Gastroesophageal sphincter (tissue), 4 donors: ENCODE data around the gene AGO3. TPM values are rescaled to one million over a fixed set of nuclear protein-coding genes. Genes with fewer than 3 reads are reported as not detected.
"Not testable (repeated sequence)": the region's sequence is repeated elsewhere in the genome, so short reads cannot be mapped to it uniquely, and the experiment has no call there.

Experiments used
- ATAC-seq: fragments of 150-250 bp; one replicate; pipeline ENCODE4 v1.9.1; 2016; ENCODE audit warnings: mild to moderate bottlenecking, moderate library complexity
- H3K27ac ChIP-seq, 4 donors: fragments of 200-600 bp; sonication (generic) in 3 of 4; 1 replicate in 3 of 4; 2 replicates in 1 of 4; pipeline ENCODE4 v1.5.1; 2016 to 2019
- H3K27me3 ChIP-seq: fragments of 200-600 bp; sonication (generic); one replicate; pipeline ENCODE4 v1.5.1; 2019
- H3K36me3 ChIP-seq, 2 donors: fragments of 200-600 bp; sonication (generic); one replicate each; pipeline ENCODE4 v1.5.1; 2019; ENCODE audit warnings: control low read depth in 1 of 2
- H3K4me1 ChIP-seq, 3 donors: fragments of 200-600 bp; sonication (generic); 1 replicate in 2 of 3; 2 replicates in 1 of 3; pipeline ENCODE4 v1.5.1; 2016 to 2019; ENCODE audit warnings: control low read depth in 2 of 3
- H3K4me3 ChIP-seq, 2 donors: fragments of 200-600 bp; sonication (generic); one replicate each; pipeline ENCODE4 v1.5.1; 2019; ENCODE audit warnings: mild to moderate bottlenecking in 1 of 2, moderate library complexity in 1 of 2
- H3K9me3 ChIP-seq, 3 donors: fragments of 200-600 bp; sonication (generic); one replicate each; pipeline ENCODE4 v1.5.1; 2017 to 2019; ENCODE audit warnings: control low read depth in 2 of 3
- EP300 ChIP-seq: sonication (generic); formaldehyde crosslinking; IDR thresholded peaks from one replicate; pipeline ENCODE4 v1.6.1; 2017; ENCODE audit warnings: antibody characterized with exemption, mild to moderate bottlenecking
- POLR2A ChIP-seq, 2 donors: fragments of 450-650 bp; IDR thresholded peaks; one replicate each; pipeline ENCODE4 v1.6.1; 2017; ENCODE audit warnings: antibody characterized with exemption in 2 of 2, mild to moderate bottlenecking in 2 of 2, moderate library complexity in 1 of 2
- POLR2AphosphoS5 ChIP-seq: sonication (generic); formaldehyde crosslinking; IDR thresholded peaks from one replicate; pipeline ENCODE4 v1.6.1; 2017; ENCODE audit warnings: antibody characterized with exemption
- WGBS, 2 donors: methylation state at CpG; one replicate each; pipeline ENCODE4 v1.1.5; 2018; ENCODE audit warnings: low coverage in 1 of 2; 5-methylcytosine and 5-hydroxymethylcytosine counted together
- total RNA-seq, 4 donors: library from RNA; depleted of rRNA; stranded (reverse); fragments of >200 nt; gene quantifications; one replicate each; pipeline ENCODE4 v1.1.0, GENCODE V29; 2016
- TF ChIP-seq, protein P1 (sequence below), 4 experiments: fragments of 200-600 bp in 2 of 4; fragments of 450-650 bp in 2 of 4; sonication (generic) in 1 of 4; IDR thresholded peaks; one replicate each; pipeline ENCODE4 v1.5.1; 2017 to 2019; ENCODE audit warnings: antibody characterized with exemption in 4 of 4, mild to moderate bottlenecking in 2 of 4, moderate library complexity in 2 of 4

Gene AGO3
- total RNA-seq, 4 donors from 2014 or later = 33.9 to 36.9 (median 34.2) TPM

DNA sequence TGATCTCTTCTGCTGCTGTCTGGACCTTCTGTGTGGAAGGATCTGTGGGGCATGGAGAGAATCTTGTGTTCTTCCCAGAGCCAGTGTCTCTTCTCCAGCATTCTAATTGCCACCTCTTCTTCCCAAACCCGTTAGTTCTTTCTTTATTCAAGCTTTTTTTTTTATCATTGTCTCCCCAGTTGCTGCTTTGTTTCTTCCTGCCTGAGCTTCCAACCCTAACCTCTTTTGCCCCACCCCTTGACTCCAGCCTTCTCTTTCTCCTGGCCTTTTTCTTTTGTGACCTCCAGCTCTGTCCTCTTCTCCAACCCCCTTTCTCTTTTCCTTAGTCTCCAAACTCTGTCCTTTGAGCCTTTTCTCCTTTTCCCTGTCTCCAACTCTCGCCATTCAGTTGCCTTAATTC, 43.4 kb upstream of the AGO3 start:
- 84% methylated on average over 2 of the region's 2 CpGs for WGBS, 2 donors
- no peak overlapping the region for H3K27ac ChIP-seq
- no peaks in the 10 kb centered on the region for H3K9me3 ChIP-seq

DNA sequence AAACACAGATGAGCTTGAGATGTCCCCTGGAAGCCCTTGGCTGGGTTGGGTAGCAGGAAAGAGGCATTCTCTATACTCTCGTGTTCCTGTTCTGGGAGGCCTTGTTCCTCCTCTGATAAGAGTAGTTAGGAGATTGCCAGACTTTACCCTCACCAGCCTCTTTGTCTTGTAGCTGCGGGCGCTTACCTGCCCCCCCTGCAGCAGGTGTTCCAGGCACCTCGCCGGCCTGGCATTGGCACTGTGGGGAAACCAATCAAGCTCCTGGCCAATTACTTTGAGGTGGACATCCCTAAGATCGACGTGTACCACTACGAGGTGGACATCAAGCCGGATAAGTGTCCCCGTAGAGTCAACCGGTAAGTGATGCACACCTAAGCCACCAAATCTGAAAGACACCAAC, 42.6 kb upstream of the AGO3 start:
- WGBS, 2 donors = 91 to 92% methylated on average over 4 to 7 of the region's 11 CpGs
- Histone ChIP-seq H3K36me3 (peaks cover 0 to 57% of the 10 kb centered on the region in 2 donors), H3K27ac (no peak overlapping the region), H3K4me3 (no peak overlapping the region), H3K4me1 (peaks cover 0 to 41% (median 9%) of the 10 kb centered on the region in 3 donors), H3K27me3 (no peaks in the 10 kb centered on the region), H3K9me3 (no peaks in the 10 kb centered on the region)
- TF ChIP-seq POLR2A (IDR thresholded peaks at IDR 0.05) = no peak
- TF ChIP-seq POLR2AphosphoS5 = no peak
- TF ChIP-seq, protein P1, sequence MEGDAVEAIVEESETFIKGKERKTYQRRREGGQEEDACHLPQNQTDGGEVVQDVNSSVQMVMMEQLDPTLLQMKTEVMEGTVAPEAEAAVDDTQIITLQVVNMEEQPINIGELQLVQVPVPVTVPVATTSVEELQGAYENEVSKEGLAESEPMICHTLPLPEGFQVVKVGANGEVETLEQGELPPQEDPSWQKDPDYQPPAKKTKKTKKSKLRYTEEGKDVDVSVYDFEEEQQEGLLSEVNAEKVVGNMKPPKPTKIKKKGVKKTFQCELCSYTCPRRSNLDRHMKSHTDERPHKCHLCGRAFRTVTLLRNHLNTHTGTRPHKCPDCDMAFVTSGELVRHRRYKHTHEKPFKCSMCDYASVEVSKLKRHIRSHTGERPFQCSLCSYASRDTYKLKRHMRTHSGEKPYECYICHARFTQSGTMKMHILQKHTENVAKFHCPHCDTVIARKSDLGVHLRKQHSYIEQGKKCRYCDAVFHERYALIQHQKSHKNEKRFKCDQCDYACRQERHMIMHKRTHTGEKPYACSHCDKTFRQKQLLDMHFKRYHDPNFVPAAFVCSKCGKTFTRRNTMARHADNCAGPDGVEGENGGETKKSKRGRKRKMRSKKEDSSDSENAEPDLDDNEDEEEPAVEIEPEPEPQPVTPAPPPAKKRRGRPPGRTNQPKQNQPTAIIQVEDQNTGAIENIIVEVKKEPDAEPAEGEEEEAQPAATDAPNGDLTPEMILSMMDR (IDR thresholded peaks at IDR 0.05) = no peak
- no peak for TF ChIP-seq EP300
- no peak for ATAC-seq

More for the DNA sequence above, 43.4 kb upstream of the AGO3 start:
- Histone ChIP-seq H3K27me3 (no peaks in the 10 kb centered on the region), H3K4me3 (no peak overlapping the region), H3K4me1 (peaks cover 0 to 45% (median 9%) of the 10 kb centered on the region in 3 donors), H3K36me3 (peaks cover 0 to 49% of the 10 kb centered on the region in 2 donors)
- no peak for ATAC-seq
- TF ChIP-seq POLR2A (IDR thresholded peaks at IDR 0.05) (no peak), EP300 (no peak), POLR2AphosphoS5 (no peak)
- TF ChIP-seq, protein P1 (IDR thresholded peaks at IDR 0.05) = no peak

DNA sequence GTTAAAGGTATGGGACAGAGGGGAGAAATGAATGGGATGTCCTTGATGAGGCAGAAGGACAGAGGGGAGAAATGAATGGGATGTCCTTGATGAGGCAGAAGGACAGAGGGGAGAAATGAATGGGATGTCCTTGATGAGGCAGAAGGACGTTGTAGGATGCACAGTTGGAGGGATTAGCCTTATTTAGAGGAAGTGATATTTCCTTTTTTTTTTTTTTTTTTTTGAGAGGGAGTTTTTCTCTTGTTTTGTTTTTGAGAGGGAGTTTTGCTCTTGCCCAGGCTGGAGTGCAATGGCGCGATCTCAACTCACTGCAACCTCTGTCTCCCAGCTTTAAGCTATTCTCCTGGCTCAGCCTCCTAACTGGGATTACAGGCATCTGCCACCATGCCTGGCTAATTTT, 41.9 kb upstream of the AGO3 start:
- Histone ChIP-seq H3K4me1 (peaks cover 0 to 36% (median 9%) of the 10 kb centered on the region in 3 donors), H3K36me3 (peaks cover 0 to 64% of the 10 kb centered on the region in 2 donors)
- 84 to 85% methylated on average over 3 of the region's 3 CpGs for WGBS, 2 donors
- not testable (repeated sequence) for H3K27ac ChIP-seq, H3K27me3 ChIP-seq, H3K4me3 ChIP-seq, H3K9me3 ChIP-seq, ATAC-seq

DNA sequence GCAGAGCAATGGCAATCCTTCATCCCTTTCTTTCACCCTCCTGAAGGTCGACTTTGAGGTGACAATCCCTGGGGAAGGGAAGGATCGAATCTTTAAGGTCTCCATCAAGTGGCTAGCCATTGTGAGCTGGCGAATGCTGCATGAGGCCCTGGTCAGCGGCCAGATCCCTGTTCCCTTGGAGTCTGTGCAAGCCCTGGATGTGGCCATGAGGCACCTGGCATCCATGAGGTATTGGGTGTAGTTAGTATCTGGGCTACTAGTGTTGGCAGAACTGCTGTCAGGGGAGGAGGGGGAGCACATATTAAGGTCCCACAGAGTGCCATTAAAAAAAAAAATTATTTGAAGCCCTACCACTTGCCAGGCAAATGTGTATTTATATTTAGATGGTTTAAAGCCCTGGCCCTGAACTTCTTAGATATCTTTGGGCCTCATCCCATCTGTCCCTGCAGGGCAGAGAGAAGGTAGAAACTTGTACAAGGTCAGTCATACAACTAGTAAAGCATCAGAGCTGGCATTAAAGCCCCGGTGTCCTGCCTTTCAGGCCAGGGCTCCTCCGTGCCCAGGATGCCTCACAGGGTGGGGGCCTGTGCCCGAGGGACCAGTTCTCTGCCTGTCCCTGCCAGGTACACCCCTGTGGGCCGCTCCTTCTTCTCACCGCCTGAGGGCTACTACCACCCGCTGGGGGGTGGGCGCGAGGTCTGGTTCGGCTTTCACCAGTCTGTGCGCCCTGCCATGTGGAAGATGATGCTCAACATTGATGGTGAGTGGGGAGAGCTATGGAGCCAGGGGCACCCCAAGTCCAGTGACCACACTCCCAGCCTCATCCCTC, 37.6 kb upstream of the AGO3 start:
- no peak for TF ChIP-seq EP300
- no peak for TF ChIP-seq POLR2A (IDR thresholded peaks at IDR 0.05)
- TF ChIP-seq, protein P1 (IDR thresholded peaks at IDR 0.05) = no peak
- no peak for TF ChIP-seq POLR2AphosphoS5
- Histone ChIP-seq H3K36me3 (peaks cover 0 to 100% of the 10 kb centered on the region in 2 donors), H3K9me3 (no peaks in the 10 kb centered on the region), H3K27ac (no peak overlapping the region), H3K4me3 (no peak overlapping the region), H3K27me3 (no peaks in the 10 kb centered on the region), H3K4me1 (no peaks in the 10 kb centered on the region)
- WGBS, 2 donors = no CpG with 5 or more reads among the region's 14 CpGs
- ATAC-seq = no peak

DNA sequence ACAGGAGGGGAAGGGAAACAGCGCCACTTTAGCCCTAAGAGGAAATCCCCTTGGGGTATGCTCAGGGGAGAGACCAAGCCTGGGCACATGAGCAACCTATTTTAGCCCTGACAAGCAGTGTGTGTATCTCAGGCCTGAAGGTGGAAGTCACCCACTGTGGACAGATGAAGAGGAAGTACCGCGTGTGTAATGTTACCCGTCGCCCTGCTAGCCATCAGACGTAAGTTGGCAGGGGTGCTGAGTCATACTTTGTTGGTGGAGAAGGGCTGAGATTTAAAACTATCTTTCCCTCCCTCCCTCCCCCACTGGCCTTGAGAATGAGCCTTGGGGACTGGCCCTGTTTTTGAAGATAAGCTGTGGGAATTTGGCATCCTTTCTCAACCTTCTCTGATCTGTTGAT, 36.7 kb upstream of the AGO3 start:
- TF ChIP-seq POLR2AphosphoS5 = no peak
- no peak for TF ChIP-seq POLR2A (IDR thresholded peaks at IDR 0.05)
- TF ChIP-seq, protein P1 (IDR thresholded peaks at IDR 0.05) = no peak
- no peak for TF ChIP-seq EP300
- no peak overlapping the region for H3K4me3 ChIP-seq
- no peak overlapping the region for H3K27ac ChIP-seq
- H3K27me3 ChIP-seq = no peaks in the 10 kb centered on the region
- ATAC-seq = peak; percentile 36
- no peaks in the 10 kb centered on the region for H3K4me1 ChIP-seq
- peaks cover 0 to 100% of the 10 kb centered on the region in 2 donors for H3K36me3 ChIP-seq
- 40 to 60% methylated on average over 1 of the region's 6 CpGs for WGBS, 2 donors
- no peaks in the 10 kb centered on the region for H3K9me3 ChIP-seq
